Bladder microvascular endothelial cell (primary cell): ENCODE measurements around the gene AHSA1. TPM values are rescaled to one million over a fixed set of nuclear protein-coding genes. Genes with fewer than 3 reads are reported as not detected.

Source experiments
- total RNA-seq: library from RNA; depleted of rRNA; stranded (reverse); fragments of >200 nt; gene quantifications from 2 replicates; pipeline ENCODE4 v1.2.3, GENCODE V29; 2014

The AHSA1 gene
- 96.2 and 129 TPM in 2 replicates for total RNA-seq

DNA sequence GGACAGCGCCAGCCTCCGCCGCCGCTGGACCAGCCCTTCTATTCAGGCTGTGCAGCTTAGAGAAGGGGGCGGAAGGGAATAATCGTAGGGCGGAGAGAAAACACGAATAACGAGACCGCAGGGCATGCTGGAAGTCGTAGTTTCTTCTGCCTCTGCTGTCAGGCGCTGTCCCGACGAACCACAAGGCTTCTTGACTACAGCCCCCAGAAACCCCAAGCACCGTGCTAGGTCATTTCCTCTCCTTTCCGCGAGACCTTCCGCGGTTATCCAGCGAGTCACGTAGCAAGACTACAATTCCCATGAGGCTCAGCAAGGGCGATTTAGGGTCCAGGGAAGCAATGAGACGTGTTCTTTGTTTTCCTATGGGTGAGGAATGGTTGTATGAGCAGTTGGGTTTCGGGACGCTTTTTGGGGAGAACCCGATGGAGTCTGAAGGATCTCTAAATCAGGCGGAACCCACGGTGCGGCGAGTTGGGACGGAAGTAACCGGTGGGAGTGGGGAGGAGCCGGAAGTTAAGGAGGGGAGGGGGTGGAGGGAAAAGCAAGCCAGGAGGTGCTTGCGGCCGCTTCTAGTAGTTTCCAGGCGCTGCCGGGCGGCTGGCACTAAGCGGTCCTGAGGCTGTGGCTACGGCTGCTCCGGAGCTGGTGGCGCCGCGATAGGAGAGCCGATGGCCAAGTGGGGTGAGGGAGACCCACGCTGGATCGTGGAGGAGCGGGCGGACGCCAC lies at the start of gene AHSA1, which contains the start of gene VIPAS39:
Gene AHSA1, plus strand, starts transcription at position 572 of the 727 bp plus-strand sequence. Its CDS starts 97 bp downstream, at position 669.
Gene VIPAS39, minus strand, starts transcription at position 80 of the 727 bp plus-strand sequence. CDS start 3,499 bp downstream, outside the sequence.

DNA sequence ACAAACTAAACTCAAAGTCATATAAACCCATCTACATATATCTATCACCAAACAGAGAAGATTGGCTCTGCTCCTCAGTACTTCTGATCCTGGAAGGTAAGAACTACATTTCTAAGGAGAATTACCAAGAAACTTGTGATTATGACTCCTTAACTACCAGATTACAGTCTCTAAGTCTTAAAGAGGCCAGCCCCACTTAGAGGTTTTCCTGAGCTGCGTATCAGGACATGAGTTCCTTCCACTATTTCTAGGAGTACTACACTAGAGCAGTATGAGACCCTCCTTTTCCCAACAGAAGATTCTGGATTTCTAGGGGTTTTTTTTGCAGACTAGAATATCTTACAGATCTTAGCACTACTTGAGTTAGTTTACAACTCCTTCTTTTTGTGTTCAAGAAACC lies 34.5 kb upstream of the AHSA1 start, which contains the start of gene NOXRED1:
Gene NOXRED1, minus strand, starts transcription at position 101 of the 400 bp plus-strand sequence. CDS start 634 bp downstream, outside the sequence.

DNA sequence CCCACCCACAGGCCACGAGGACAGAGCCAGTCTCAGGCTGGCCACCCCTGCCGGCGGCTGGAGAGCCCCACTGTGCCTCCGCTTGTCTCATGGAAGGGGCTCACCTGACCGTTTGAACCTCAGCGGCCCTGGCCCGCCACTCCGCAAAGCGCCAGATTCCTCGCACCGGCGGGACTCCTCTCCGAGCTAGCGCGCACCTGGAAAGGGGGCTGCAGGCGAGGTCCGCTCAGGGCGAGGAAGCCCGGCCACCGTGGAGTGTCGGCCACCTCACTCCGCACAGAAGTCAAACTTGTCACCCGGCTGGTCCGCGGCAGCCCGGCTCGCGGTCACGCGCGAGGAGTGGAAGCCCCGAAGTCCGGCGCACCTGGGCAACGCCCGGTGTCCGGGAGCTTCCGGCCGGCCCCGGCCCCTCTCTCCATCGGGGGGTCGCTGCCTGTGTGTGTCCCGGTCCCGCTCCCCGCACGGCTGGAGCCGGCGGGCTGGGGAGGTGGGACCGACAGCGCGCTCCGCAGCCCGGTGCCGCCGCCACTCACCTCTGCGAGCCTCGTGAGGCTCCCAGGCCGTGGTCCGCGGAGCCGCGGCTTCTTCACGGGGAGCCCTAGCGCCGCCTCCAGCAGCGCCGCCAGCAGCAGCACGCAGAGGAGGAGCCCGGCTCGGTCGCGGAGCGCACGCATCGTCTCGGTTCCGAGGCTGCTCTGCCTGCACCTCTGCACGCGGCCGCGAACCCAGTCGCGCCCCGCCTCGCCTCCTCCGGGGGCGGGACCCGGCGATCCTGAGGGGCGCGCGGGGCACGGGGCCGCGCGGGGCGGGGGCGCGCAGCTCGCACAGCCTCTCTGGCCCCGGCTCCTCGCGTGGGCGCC lies 40.5 kb downstream of the AHSA1 start, which contains the start of gene ISM2:
Gene ISM2, minus strand, starts transcription at position 697 of the 860 bp plus-strand sequence. Its CDS starts 23 bp downstream, at position 674.

Other genes with a start within 250 kb of the AHSA1 start
- not detected in 2 replicates for gene NGB, start 186.9 kb upstream of the AHSA1 start, total RNA-seq
- gene POMT2, start 137.2 kb upstream of the AHSA1 start, total RNA-seq: 6.5 and 10.6 TPM in 2 replicates
- 13.2 and 20.9 TPM in 2 replicates for gene GSTZ1, start 137.1 kb upstream of the AHSA1 start, total RNA-seq
- 5.7 and 12.5 TPM in 2 replicates for gene TMED8, start 81.0 kb upstream of the AHSA1 start, total RNA-seq
- 0.38 and 0.49 TPM in 2 replicates for gene SAMD15, start 80.7 kb upstream of the AHSA1 start, total RNA-seq
- gene NOXRED1, start 34.6 kb upstream of the AHSA1 start, total RNA-seq: 0.16 and 0.25 TPM in 2 replicates
- gene VIPAS39, start 492 bp upstream of the AHSA1 start, total RNA-seq: 23.5 and 33.0 TPM in 2 replicates
- 0.06 TPM in 1 of 2 replicates, not detected in the other for gene ISM2, start 40.7 kb downstream of the AHSA1 start, total RNA-seq
- 55.7 and 92.6 TPM in 2 replicates for gene SPTLC2, start 158.5 kb downstream of the AHSA1 start, total RNA-seq
- gene ALKBH1, start 249.9 kb downstream of the AHSA1 start, total RNA-seq: 7.0 and 8.9 TPM in 2 replicates